BE2C (cell line): Measurements from ENCODE around the gene GALNT17.

Experiments used
- DNase-seq: peaks from one replicate; pipeline ENCODE4 v3.0.0-alpha.2; 2020
- H3K27me3 ChIP-seq: fragments of 250-450 bp; sonication (Bioruptor Pico); 2 replicates; pipeline ENCODE4 v1.5.1; 2020; ENCODE audit warnings: mild to moderate bottlenecking
- H3K36me3 ChIP-seq: fragments of 250-450 bp; sonication (Bioruptor Pico); 2 replicates; pipeline ENCODE4 v1.5.1; 2020; ENCODE audit warnings: mild to moderate bottlenecking
- H3K4me1 ChIP-seq: fragments of 250-450 bp; sonication (Bioruptor Pico); 2 replicates; pipeline ENCODE4 v1.5.1; 2020
- H3K4me3 ChIP-seq: 2 replicates; pipeline ENCODE4 v1.5.1; 2011; ENCODE audit warnings: low read depth, low read length
- H3K9me3 ChIP-seq: fragments of 250-450 bp; sonication (Bioruptor Pico); 2 replicates; pipeline ENCODE4 v1.5.1; 2020
- CTCF ChIP-seq: IDR thresholded peaks from 2 replicates; pipeline ENCODE4 v1.5.1; 2012; ENCODE audit warnings: mild to moderate bottlenecking, low read depth, low read length

GALNT17 gene

GRCh38 chr7:71539615-71540014 lies 407.7 kb downstream of the GALNT17 start:
- Histone ChIP-seq H3K36me3 (no peaks in the 10 kb centered on the region), H3K9me3 (no peaks in the 10 kb centered on the region), H3K27me3 (no peaks in the 10 kb centered on the region), H3K4me3 (no peak overlapping the region), H3K4me1 (no peaks in the 10 kb centered on the region)
- TF ChIP-seq CTCF, result no peak
- DNase-seq, result no peak

GRCh38 chr7:71541707-71542353 lies 409.9 kb downstream of the GALNT17 start:
- no peak overlapping the region for H3K4me3 ChIP-seq
- no peaks in the 10 kb centered on the region for H3K36me3 ChIP-seq
- H3K27me3 ChIP-seq, result no peaks in the 10 kb centered on the region
- DNase-seq, result no peak
- no peak for TF ChIP-seq CTCF
- H3K9me3 ChIP-seq, result no peaks in the 10 kb centered on the region
- H3K4me1 ChIP-seq, result no peaks in the 10 kb centered on the region

DNA sequence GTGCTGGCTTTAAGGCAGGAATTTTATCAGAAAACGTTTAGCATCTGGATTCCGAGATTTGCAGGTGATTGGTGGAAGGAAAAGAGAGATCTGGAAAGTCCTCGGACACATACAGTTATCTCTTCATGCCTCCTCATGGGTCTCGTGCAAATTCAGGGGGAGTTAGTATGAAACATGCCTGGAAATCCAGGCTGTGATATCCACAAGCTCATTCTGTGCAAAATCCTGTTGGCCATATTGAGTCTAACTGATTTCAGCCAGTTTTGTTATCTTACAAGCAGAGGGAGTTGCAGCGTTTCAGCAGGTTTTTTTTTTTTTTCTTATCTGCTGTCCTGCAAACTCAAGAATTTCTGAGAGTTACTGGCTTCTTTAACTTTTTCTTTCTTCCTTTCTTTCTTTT lies 411.5 kb downstream of the GALNT17 start:
- H3K4me1 ChIP-seq, result no peaks in the 10 kb centered on the region
- H3K36me3 ChIP-seq, result no peaks in the 10 kb centered on the region
- H3K27me3 ChIP-seq, result no peaks in the 10 kb centered on the region
- no peak overlapping the region for H3K4me3 ChIP-seq
- TF ChIP-seq CTCF, result no peak
- no peaks in the 10 kb centered on the region for H3K9me3 ChIP-seq
- DNase-seq, result no peak

- no peaks in the 10 kb centered on the region for H3K27me3 ChIP-seq
- H3K36me3 ChIP-seq, result no peaks in the 10 kb centered on the region
- no peak for TF ChIP-seq CTCF
- no peak overlapping the region for H3K4me3 ChIP-seq
- H3K9me3 ChIP-seq, result no peaks in the 10 kb centered on the region; the same call in 1 of the 2 replicates
- H3K4me1 ChIP-seq, result no peaks in the 10 kb centered on the region
- DNase-seq, result no peak
Observed at GRCh38 chr7:71544816-71545215, 412.9 kb downstream of the GALNT17 start.

GRCh38 chr7:71547426-71547825 lies 415.5 kb downstream of the GALNT17 start:
- no peak for TF ChIP-seq CTCF
- Histone ChIP-seq H3K4me3 (no peak overlapping the region), H3K4me1 (no peaks in the 10 kb centered on the region), H3K36me3 (no peaks in the 10 kb centered on the region), H3K9me3 (no peaks in the 10 kb centered on the region; the same call in 1 of the 2 replicates), H3K27me3 (no peaks in the 10 kb centered on the region)
- no peak for DNase-seq

DNA sequence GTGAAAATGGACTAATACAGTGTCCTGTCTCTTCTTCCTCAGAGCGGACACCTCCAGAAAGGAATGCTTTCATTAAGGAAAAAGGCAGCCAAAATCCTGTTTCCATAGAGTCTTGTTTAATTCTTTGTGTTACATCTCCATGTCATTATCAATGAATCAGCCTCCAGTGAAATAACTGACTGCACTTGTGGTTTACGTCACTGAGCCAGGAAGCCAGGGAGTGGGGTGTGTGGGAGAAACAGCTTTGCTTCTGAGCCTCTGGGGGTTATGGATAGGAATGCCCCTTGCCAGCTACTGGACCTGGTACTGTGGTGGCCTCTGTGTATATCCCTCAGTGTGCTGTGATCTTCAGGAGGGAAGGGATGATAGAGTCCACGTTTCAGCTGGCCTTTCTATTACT lies 416.8 kb downstream of the GALNT17 start:
- no peaks in the 10 kb centered on the region for H3K27me3 ChIP-seq
- H3K4me1 ChIP-seq, result no peaks in the 10 kb centered on the region
- H3K4me3 ChIP-seq, result no peak overlapping the region
- H3K36me3 ChIP-seq, result no peaks in the 10 kb centered on the region
- no peak for DNase-seq
- no peak for TF ChIP-seq CTCF
- H3K9me3 ChIP-seq, result no peaks in the 10 kb centered on the region; the same call in 1 of the 2 replicates
